C4-2B (cell line): Measurements from ENCODE around the gene TNFAIP8.

Experiments used
- H3K27ac ChIP-seq: fragments of 450-650 bp; 2 replicates; pipeline ENCODE4 v1.5.1; 2017
- ZFX ChIP-seq: fragments of 450-650 bp; IDR thresholded peaks from 2 replicates; pipeline ENCODE4 v1.6.1; 2017
- TF ChIP-seq, protein P1 (sequence below): fragments of 450-650 bp; conservative IDR thresholded peaks from 2 replicates; pipeline ENCODE4 v1.5.1; 2017; ENCODE audit warnings: mild to moderate bottlenecking

The TNFAIP8 gene

DNA sequence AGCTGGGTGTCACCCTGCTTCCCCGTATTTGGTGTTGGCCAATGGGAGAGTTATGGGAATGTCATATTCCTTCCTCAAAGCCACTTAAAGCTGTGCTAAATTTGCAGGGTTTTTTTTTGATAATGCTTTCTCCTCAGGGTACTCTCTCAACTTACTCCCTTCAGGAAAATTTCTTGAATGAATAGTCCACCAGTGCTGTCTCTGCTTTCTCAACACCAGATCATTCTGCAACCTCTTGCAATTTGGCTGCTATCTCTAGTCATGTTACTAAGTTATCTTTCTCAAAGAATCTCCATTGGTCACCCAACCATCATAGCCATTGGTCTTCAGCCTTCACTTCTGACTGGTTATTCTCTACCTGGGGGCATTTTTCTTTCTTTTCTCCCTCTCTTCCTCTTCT lies 13.4 kb upstream of the TNFAIP8 start:
- H3K27ac ChIP-seq: no peak overlapping the region
- TF ChIP-seq ZFX: no peak
- TF ChIP-seq, protein P1, sequence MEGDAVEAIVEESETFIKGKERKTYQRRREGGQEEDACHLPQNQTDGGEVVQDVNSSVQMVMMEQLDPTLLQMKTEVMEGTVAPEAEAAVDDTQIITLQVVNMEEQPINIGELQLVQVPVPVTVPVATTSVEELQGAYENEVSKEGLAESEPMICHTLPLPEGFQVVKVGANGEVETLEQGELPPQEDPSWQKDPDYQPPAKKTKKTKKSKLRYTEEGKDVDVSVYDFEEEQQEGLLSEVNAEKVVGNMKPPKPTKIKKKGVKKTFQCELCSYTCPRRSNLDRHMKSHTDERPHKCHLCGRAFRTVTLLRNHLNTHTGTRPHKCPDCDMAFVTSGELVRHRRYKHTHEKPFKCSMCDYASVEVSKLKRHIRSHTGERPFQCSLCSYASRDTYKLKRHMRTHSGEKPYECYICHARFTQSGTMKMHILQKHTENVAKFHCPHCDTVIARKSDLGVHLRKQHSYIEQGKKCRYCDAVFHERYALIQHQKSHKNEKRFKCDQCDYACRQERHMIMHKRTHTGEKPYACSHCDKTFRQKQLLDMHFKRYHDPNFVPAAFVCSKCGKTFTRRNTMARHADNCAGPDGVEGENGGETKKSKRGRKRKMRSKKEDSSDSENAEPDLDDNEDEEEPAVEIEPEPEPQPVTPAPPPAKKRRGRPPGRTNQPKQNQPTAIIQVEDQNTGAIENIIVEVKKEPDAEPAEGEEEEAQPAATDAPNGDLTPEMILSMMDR: no peak

DNA sequence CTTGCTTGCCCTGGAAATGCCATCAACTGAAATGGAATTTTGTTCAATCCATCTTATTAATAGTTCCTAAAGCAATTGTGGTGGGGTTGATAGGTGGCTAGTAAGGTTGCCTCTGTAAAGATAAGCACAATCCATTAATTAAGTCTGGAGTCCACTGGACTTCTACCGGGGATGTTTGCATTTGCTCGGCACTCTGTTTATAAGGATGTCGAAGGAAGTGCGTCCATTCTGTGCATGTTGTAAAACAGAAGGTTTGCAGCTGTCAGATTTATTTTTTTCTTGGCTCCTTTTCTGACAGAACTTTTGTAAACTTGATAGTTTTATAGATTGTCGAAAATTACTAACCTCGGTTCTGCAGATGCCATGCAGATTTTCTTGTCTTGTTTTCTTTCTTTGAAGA lies 12.8 kb upstream of the TNFAIP8 start:
- no peak overlapping the region for H3K27ac ChIP-seq
- TF ChIP-seq ZFX: no peak
- TF ChIP-seq, protein P1: no peak

DNA sequence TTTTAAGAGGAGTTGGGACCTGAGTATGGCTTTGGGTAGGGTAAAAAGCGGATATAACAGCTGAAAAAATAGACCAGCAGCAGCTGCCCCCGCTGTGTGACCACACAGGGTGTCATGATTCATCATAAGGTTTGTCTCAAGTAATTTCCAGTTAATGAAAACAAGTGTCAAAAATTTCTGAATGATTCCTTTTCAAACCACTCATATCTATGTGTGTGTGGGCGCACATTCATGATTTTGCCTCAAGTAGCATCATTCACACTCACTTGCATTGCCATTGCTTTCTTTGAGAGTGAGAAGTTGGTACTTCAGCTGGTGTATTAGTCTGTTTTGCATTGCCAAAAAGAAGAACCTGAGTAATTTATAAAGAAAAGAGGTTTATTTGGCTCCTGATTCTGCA lies 12.1 kb upstream of the TNFAIP8 start:
- no peak for TF ChIP-seq ZFX
- TF ChIP-seq, protein P1: no peak

DNA sequence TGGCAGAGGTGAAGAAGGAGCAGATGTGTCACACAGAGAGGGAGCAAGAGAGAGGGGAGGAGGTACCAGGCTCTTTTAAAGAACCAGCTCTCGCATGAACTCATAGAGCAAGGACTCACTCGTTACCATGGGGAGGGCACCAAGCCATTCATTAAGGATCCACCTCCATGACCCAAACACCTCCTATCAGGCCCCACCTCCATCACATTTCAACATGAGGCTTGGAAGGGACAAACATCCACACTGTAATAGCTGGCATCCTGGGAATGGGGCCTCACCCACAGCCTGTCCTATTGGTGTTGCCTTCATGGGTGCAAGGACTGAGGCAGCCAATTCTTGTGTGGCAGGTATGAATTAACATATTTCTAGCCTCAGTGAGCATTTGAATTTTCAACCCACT lies 11.6 kb upstream of the TNFAIP8 start:
- H3K27ac ChIP-seq: no peak overlapping the region
- no peak for TF ChIP-seq ZFX

More for the DNA sequence above, 12.1 kb upstream of the TNFAIP8 start:
- H3K27ac ChIP-seq: no peak overlapping the region

DNA sequence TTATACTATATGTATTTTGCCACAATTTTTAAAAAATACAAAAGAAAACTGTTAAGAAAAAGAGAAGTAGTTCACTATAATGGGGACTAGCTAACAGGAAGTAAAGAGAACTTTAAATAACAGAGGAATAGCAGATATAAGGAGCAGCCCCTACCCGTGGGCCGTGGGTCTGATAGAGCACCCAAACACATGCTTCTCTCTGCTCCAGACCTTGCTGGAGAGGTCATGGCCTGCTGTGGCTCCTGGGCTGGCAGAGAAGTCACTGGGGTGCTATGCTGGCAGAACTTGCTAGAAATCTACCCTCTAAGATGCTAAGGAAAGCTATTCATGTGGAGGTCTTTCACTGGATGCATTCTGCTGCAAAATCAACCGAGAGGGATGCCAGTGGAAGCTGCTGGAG lies 10.0 kb upstream of the TNFAIP8 start:
- no peak for TF ChIP-seq ZFX
- TF ChIP-seq, protein P1: no peak

DNA sequence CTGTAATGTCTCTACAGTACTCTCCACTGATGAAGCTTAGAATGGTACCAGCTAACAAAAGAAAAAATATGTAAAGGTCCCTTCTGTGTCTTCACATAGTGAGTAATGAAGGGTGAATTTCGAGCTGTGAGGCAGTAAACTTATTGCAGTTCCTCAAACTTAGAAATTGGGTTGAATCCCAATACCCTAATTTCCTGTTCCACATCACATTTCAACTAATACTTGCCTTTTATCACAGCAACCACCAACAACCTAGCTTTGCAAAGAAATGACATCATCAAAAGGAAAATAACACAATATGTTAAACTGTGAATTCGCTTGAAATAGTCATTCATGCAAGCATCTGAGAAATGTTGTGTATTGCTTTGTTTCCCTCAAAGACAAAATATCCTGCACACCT lies 9.4 kb upstream of the TNFAIP8 start:
- H3K27ac ChIP-seq: no peak overlapping the region
- no peak for TF ChIP-seq ZFX
- TF ChIP-seq, protein P1: no peak

More for the DNA sequence above, 10.0 kb upstream of the TNFAIP8 start:
- no peak overlapping the region for H3K27ac ChIP-seq

DNA sequence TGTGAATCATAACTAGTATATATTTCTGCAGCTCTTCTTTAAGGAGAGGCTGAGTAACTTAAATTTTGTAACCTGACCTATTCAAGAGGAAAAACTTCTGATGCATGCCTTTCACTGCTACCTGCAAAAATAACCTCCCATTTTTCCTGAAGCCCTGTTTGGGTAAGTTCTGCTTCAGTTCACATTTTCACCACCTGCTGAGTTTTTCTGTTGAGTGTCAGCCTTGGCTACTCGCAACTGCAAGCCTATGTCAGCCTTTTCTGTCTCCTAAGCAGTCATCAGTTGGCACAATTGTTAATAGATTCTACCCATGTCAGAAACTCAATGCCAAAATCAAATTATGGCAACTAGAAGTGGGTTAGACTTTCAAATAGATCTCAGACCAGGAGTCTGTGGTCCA lies 8.2 kb upstream of the TNFAIP8 start:
- H3K27ac ChIP-seq: no peak overlapping the region
- no peak for TF ChIP-seq ZFX
- TF ChIP-seq, protein P1: no peak

DNA sequence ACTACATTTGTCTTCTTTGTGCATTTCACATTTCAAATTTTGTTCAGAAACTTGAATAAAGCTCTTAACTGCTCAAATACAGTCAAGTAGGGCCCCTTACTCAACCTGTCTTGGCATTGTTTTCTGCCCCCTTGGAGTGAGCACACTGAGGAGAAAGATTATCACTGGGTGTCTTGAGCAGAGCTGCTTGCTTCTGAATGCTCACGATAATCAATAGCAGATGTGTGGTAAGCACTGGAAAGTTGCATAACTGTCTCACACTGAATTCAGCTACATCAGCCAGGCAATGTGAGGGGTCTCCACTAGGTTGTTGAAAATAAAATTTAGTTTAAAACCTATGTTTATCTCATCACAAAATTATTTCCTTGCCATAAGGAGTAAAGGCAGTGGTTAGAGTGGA lies 7.8 kb upstream of the TNFAIP8 start:
- TF ChIP-seq ZFX: no peak
- TF ChIP-seq, protein P1: no peak
- H3K27ac ChIP-seq: no peak overlapping the region
